SK-N-SH (cell line): ENCODE results near the gene SPATA25.

Experiments used
- EP300 ChIP-seq, 2 experiments: IDR thresholded peaks; 2 replicates each; pipeline versions ENCODE4 v1.4.0 to v1.6.1; 2012; ENCODE audit warnings: borderline replicate concordance in 1 of 2, low read depth in 1 of 2, low read length in 1 of 2
- FOXJ3 ChIP-seq: sonication (generic); formaldehyde crosslinking; IDR thresholded peaks from 2 replicates; pipeline ENCODE4 v1.5.1; 2020; ENCODE audit warnings: mild to moderate bottlenecking, missing genetic modification reagents
- TAF1 ChIP-seq: IDR thresholded peaks from 2 replicates; pipeline ENCODE4 v1.6.1; 2012; ENCODE audit warnings: low read depth, mild to moderate bottlenecking, low read length, moderate library complexity, borderline replicate concordance
- TF ChIP-seq, protein P1 (sequence below): IDR thresholded peaks from 2 replicates; pipeline ENCODE4 v1.4.0; 2012; ENCODE audit warnings: low read depth

DNA sequence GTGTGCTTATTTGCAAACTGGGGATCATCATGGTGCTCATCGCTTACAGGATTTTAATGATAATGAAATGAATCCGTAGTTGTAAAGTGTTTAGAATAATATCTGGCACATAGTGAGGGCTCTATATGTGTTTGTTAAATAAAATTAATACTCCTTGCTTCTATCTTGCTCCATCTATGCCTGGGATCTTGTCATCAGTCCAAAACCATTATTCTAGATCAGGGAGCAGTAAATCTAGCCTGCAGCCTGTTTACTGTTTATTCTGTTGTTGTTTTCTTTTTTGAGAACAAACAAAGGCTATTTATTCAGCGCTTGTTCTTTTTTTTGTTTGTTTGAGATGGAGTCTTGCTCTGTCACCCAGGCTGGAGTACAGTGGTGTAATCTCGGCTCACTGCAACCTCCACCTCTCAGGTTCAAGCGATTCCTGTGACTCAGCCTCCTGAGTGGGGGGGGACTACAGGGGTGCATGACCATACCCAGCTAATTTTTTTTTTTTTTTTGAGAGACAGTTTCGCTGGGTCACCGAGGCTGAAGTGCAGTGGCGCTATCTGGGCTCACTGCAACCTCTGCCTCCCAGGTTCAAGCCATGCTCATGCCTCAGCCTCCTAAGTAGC lies 38.3 kb downstream of the SPATA25 start:
- no peak for TF ChIP-seq EP300 (IDR thresholded peaks at IDR 0.05; ENCODE audit: borderline replicate concordance in 1 of 2, low read depth in 1 of 2, low read length in 1 of 2)
- TF ChIP-seq, protein P1, sequence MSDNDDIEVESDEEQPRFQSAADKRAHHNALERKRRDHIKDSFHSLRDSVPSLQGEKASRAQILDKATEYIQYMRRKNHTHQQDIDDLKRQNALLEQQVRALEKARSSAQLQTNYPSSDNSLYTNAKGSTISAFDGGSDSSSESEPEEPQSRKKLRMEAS = no peak
- TF ChIP-seq FOXJ3 = no peak
- TF ChIP-seq TAF1 = no peak
